ENCODE results near the gene C1orf141.

DNA sequence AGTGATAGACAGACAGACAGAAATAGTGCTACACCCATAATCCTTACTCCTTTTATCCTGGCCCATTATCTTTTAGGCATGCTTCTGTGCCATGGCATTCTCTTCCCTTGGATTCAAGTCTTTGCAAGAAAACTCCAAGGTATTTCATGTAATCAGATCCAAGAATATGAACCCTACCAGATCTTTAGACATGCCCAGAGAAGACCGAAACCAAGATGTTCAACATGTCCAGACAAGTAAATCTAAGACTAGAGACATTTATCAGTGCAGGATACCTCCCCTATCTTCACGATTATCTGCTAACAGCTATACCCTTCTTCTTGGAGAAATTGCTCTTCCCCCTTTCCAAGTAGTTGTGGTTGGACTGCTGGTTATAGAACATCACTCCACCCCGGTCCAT lies 11.8 kb upstream of the C1orf141 start:
- TF ChIP-seq, protein P1, sequence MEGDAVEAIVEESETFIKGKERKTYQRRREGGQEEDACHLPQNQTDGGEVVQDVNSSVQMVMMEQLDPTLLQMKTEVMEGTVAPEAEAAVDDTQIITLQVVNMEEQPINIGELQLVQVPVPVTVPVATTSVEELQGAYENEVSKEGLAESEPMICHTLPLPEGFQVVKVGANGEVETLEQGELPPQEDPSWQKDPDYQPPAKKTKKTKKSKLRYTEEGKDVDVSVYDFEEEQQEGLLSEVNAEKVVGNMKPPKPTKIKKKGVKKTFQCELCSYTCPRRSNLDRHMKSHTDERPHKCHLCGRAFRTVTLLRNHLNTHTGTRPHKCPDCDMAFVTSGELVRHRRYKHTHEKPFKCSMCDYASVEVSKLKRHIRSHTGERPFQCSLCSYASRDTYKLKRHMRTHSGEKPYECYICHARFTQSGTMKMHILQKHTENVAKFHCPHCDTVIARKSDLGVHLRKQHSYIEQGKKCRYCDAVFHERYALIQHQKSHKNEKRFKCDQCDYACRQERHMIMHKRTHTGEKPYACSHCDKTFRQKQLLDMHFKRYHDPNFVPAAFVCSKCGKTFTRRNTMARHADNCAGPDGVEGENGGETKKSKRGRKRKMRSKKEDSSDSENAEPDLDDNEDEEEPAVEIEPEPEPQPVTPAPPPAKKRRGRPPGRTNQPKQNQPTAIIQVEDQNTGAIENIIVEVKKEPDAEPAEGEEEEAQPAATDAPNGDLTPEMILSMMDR (IDR thresholded peaks at IDR 0.05) = no peak
- no peak for TF ChIP-seq POLR2A (IDR thresholded peaks at IDR 0.05)
